AG04449 (cell line): Measurements from ENCODE around the gene SYS1.
A peak's percentile ranks its signal among the peaks of the same experiment; 100 is the strongest.

Experiments used
- CTCF ChIA-PET: fragments of 350-600 bp; formaldehyde crosslinking; extraction: SDS; loops from one replicate; lab custom pipeline; 2021; ENCODE audit warnings: antibody characterized with exemption; lab: Yijun Ruan, JAX
- POLR2A ChIA-PET: fragments of 400-600, 350-600 bp; formaldehyde crosslinking; extraction: SDS; loops from one replicate; lab custom pipeline; 2020; ENCODE audit warnings: antibody characterized with exemption, inconsistent platforms; lab: Yijun Ruan, JAX
- DNase-seq: peaks from one replicate; pipeline ENCODE4 v3.0.0-alpha.2; 2010; ENCODE audit warnings: low read depth, low spot score
- H3K4me3 ChIP-seq: 2 replicates; pipeline ENCODE4 v1.5.1; 2011; ENCODE audit warnings: low read depth, mild to moderate bottlenecking, control low read depth, low read length
- TF ChIP-seq, protein P1 (sequence below): IDR thresholded peaks from one replicate; pipeline ENCODE4 v1.5.1; 2011; ENCODE audit warnings: mild to moderate bottlenecking, moderate library complexity, low read length, control low read depth, inconsistent platforms; ENCODE audit not compliant: insufficient read depth; ENCODE audit errors: missing control alignments

Gene SYS1

DNA sequence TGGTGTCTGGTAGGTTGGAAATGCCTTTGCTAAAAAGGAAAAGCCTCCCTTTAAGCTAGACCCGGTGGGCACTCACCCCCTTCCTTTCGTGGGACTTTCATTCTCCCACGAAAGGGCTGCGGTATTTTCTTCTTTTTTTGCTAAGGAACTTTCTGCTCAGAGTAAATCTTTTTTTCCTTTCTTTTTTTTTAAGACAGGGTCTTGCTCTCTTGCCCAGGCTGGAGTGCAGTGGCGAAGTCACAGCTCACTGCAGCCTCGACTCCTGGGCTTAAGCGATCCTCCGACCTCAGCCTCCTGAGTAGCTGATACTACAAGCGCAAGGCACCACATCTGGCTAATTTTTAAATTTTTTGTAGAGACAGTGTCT is 11.1 kb downstream of the SYS1 start:
- CTCF ChIA-PET, result interaction anchor here (0.6 to 11.8 kb wide), 35 partner anchors 11 to 400 kb away, joined by 3 to 191 read pairs (median 7); partner anchors contain the start of genes DBNDD2, PIGT and SYS1
- TF ChIP-seq, protein P1, sequence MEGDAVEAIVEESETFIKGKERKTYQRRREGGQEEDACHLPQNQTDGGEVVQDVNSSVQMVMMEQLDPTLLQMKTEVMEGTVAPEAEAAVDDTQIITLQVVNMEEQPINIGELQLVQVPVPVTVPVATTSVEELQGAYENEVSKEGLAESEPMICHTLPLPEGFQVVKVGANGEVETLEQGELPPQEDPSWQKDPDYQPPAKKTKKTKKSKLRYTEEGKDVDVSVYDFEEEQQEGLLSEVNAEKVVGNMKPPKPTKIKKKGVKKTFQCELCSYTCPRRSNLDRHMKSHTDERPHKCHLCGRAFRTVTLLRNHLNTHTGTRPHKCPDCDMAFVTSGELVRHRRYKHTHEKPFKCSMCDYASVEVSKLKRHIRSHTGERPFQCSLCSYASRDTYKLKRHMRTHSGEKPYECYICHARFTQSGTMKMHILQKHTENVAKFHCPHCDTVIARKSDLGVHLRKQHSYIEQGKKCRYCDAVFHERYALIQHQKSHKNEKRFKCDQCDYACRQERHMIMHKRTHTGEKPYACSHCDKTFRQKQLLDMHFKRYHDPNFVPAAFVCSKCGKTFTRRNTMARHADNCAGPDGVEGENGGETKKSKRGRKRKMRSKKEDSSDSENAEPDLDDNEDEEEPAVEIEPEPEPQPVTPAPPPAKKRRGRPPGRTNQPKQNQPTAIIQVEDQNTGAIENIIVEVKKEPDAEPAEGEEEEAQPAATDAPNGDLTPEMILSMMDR, result no peak
- peak overlapping the region; percentile 55 for H3K4me3 ChIP-seq
- POLR2A ChIA-PET, result interaction anchor here (0.7 to 2.0 kb wide), 5 partner anchors 25 to 179 kb away, joined by 3 to 10 read pairs (median 5); no protein-coding TSS in a partner anchor
- no peak for DNase-seq

DNA sequence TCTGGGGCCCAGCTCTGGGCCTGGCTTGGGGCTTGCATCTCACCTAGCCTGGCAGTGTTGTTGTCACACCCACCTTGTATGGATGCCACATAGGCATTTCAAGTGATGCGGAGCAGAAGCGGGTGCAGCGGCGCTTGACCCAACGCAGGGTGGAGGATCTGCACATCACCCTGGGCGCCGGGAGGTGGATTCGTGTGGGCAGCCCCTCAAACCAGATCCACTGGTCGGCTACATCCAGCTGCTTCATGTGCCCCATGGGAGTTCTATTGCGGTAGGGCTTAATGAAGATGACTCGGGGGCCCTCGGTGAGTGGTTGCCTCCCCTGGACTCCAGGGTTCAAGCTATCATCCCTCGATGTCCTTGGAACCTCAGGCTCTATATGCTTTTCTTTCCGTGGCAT is 12.0 kb downstream of the SYS1 start:
- no peak overlapping the region for H3K4me3 ChIP-seq
- CTCF ChIA-PET, result interaction anchor here (1.3 to 11.8 kb wide), 12 partner anchors 13 to 399 kb away, joined by 3 to 191 read pairs (median 16); partner anchors contain the start of genes PIGT and SYS1
- POLR2A ChIA-PET, result no interaction called here
- TF ChIP-seq, protein P1, result no peak
- DNase-seq, result no peak

- ChIA-PET POLR2A (no interaction called here), CTCF (interaction anchor here (1.5 to 11.8 kb wide), 4 partner anchors 15 to 394 kb away, joined by 5 to 191 read pairs (median 107); partner anchors contain the start of gene SYS1)
- no peak overlapping the region for H3K4me3 ChIP-seq
- no peak for DNase-seq
- TF ChIP-seq, protein P1, result no peak
These were observed 14.3 kb downstream of the SYS1 start for GRCh38 chr20:45377269-45377668.

DNA sequence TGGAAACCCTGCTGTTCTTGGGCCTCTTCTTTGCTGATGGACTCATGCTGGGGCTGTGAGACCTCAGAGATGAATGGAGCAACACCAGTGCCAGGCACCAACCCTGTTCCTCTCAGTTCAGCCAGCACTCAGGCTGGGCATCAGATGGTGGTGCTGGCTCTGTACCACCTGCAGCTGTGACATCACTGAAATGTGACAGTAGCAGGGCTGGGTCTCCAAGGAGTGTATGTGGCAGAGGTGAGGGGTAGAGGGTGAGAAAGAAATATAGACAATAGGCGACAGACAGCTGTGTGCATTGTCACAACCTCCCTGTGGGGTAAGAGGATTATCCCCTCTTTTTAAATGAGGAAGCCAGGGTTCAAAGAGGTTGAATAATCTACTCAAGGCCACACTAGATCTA is 15.2 kb downstream of the SYS1 start, which contains the start of gene TP53TG5:
TP53TG5 (minus strand) TSS at position 135 of the 400 bp plus-strand sequence; CDS start at position 46, 89 bp downstream.
- CTCF ChIA-PET, result interaction anchor here (1.6 to 11.0 kb wide), 2 partner anchors 16 to 59 kb away, joined by 4 to 191 read pairs; partner anchors contain the start of gene SYS1
- DNase-seq, result no peak
- TF ChIP-seq, protein P1, result no peak
- no peak within 1 kb of the TSS for H3K4me3 ChIP-seq
- POLR2A ChIA-PET, result no interaction called here

GRCh38 chr20:45387274-45387673 is 24.3 kb downstream of the SYS1 start:
- TF ChIP-seq, protein P1, result no peak
- POLR2A ChIA-PET, result no interaction called here
- CTCF ChIA-PET, result interaction anchor here (1.2 to 6.9 kb wide), 4 partner anchors 11 to 50 kb away, joined by 4 to 55 read pairs (median 4); partner anchors contain the start of gene SYS1
- no peak overlapping the region for H3K4me3 ChIP-seq
- DNase-seq, result no peak

DNA sequence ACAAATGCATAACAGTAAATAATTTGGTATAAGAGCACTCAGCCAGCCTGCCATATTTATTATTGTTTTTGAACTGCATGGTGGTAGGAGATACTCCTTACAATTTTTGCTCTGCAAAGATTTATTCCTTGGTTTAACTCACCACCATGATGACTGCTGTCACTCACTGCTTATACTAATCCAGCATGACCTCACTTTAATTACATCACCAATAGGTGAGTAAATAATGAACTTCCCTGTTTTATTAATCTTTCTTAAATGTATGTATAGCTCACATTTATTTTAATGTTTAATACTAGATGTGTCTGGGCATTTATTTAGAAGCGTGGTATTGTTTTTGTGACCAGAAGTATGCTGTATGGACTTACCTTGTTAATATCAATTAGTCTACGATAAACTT is 28.0 kb downstream of the SYS1 start:
- no peak overlapping the region for H3K4me3 ChIP-seq
- TF ChIP-seq, protein P1, result no peak
- POLR2A ChIA-PET, result no interaction called here
- DNase-seq, result no peak
- CTCF ChIA-PET, result interaction anchor here (3.2 kb wide), 1 partner anchor 17 kb away, joined by 22 read pairs; no protein-coding TSS in a partner anchor
